Measurements from ENCODE around the gene PTPN18. TPM values are rescaled to one million over a fixed set of nuclear protein-coding genes. Genes with fewer than 3 reads are reported as not detected.

Gene PTPN18
- total and polyA plus RNA-seq, 8 donors: 37.0 to 87.0 (median 43.3) TPM

Other genes with a start within 250 kb of the PTPN18 start
- under 1 TPM in 1 of 6 donors, not detected in 5; 0.06 TPM for gene POTEF, start 226.8 kb upstream of the PTPN18 start, total RNA-seq
- under 1 TPM; 0.02 to 0.04 TPM for gene POTEF, start 226.8 kb upstream of the PTPN18 start, polyA plus RNA-seq
- 1 to 10 TPM in 1 of 6 donors, under 1 TPM in 5; 0.34 to 1.2 (median 0.46) TPM for gene CCDC74B, start 210.9 kb upstream of the PTPN18 start, total RNA-seq
- 1 to 10 TPM; 2.4 to 6.3 TPM for gene CCDC74B, start 210.9 kb upstream of the PTPN18 start, polyA plus RNA-seq
- 10 to 100 TPM; 13.4 to 29.6 (median 19.0) TPM for gene SMPD4, start 174.5 kb upstream of the PTPN18 start, total RNA-seq
- 10 to 100 TPM; 43.2 to 58.0 TPM for gene SMPD4, start 174.5 kb upstream of the PTPN18 start, polyA plus RNA-seq
- 100 to 1,000 TPM; 126 to 194 (median 170) TPM for gene MZT2B, start 173.8 kb upstream of the PTPN18 start, total RNA-seq
- 100 to 1,000 TPM; 181 to 279 TPM for gene MZT2B, start 173.8 kb upstream of the PTPN18 start, polyA plus RNA-seq
- not detected for gene TUBA3E, start 157.6 kb upstream of the PTPN18 start, total RNA-seq
- under 1 TPM in 1 of 2 donors, not detected in 1; 0.11 TPM for gene TUBA3E, start 157.6 kb upstream of the PTPN18 start, polyA plus RNA-seq
- 10 to 100 TPM; 46.8 to 75.7 (median 54.7) TPM for gene IMP4, start 13.2 kb upstream of the PTPN18 start, total RNA-seq
- gene IMP4, start 13.2 kb upstream of the PTPN18 start, polyA plus RNA-seq: 10 to 100 TPM; 83.6 to 84.7 TPM
- under 1 TPM; 0.08 to 0.24 (median 0.11) TPM for gene POTEI, start 153.3 kb downstream of the PTPN18 start, total RNA-seq
- gene POTEI, start 153.3 kb downstream of the PTPN18 start, polyA plus RNA-seq: under 1 TPM; 0.26 to 0.30 TPM
- gene CFC1B, start 165.2 kb downstream of the PTPN18 start, total RNA-seq: under 1 TPM in 1 of 6 donors, not detected in 5; 0.55 TPM
- 1 to 10 TPM; 1.7 to 3.1 TPM for gene CFC1B, start 165.2 kb downstream of the PTPN18 start, polyA plus RNA-seq
- 10 to 100 TPM in 3 of 6 donors, 1 to 10 TPM in 3; 3.0 to 64.6 (median 10.5) TPM for gene CFC1, start 243.5 kb downstream of the PTPN18 start, total RNA-seq
- gene CFC1, start 243.5 kb downstream of the PTPN18 start, polyA plus RNA-seq: 100 to 1,000 TPM; 207 to 385 TPM